ENCODE results near the gene PMS1.

PMS1 gene

DNA sequence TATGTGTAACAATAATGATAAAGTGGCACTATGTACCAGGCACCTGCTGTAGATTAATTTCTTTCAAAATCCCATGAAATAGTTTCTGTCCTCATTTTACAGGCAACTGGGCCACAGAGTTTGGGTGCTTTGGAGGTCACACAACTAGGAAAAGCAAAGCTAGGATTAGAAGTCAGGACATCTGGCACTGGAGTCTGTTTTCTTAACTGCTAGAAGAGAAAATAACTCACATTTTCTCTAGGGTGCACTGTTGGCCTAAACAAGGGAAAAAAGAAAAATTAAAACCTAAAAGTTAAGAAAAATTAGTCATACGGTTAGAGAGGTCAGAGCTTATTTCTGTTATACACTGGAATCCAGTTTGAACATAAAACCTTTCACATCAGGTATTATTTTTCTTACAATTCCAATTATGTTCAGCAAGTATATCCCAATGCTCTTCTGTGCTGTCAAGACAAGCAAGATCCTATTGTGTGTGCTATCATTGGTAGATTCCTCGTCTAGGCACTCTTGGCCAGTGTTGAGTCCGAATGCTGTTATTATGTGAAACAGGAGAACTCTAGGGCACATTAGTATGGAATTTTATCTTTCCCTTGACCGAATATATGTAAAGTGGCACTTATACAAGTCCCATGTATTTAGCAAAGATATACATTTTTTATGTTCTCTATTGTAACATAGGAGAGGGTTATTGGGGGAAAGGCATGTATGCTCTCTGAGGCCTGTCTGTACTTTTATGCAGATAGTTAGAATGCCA is 20.2 kb upstream of the PMS1 start:
- peaks cover 6 to 13% (median 8%) of the 10 kb centered on the region in 4 experiments for H3K36me3 ChIP-seq (ENCODE audit: control insufficient read depth in 4 of 4, insufficient read depth in 4 of 4, low read length in 3 of 4)
- peak in 2 of 3 donors; percentile 32 to 38 for DNase-seq
- 100% methylated on average over 1 of the region's 4 CpGs for WGBS (ENCODE audit: insufficient coverage)
- no peaks in the 10 kb centered on the region for H3K9me3 ChIP-seq (ENCODE audit: control extremely low read depth in 1 of 5, control insufficient read depth in 4 of 5, insufficient read depth in 2 of 5, low read depth in 1 of 5, low read length in 4 of 5)
- peak overlapping the region in 3 of 7 experiments; percentile 85 to 99 (median 97) for H3K4me3 ChIP-seq (ENCODE audit: control insufficient read depth in 1 of 7, extremely low read depth in 1 of 7, insufficient read depth in 4 of 7, low read depth in 2 of 7, low read length in 6 of 7)
- ChIA-PET POLR2A (interaction anchor here (2.1 kb wide), 1 partner anchor 20 kb away, joined by 14 read pairs; the partner anchor contains the start of genes ORMDL1 and PMS1), CTCF (interaction anchor here (0.6 to 5.3 kb wide), 8 partner anchors 9 to 114 kb away, joined by 3 to 49 read pairs (median 10); partner anchors contain the start of genes ANKAR and ASNSD1)
- H3K27ac ChIP-seq (ENCODE audit: insufficient read depth in 1 of 2, low read depth in 1 of 2, low read length in 2 of 2, poor library complexity in 1 of 2, severe bottlenecking in 2 of 2): peak overlapping the region; percentile 75 to 88
- no peaks in the 10 kb centered on the region for H3K27me3 ChIP-seq (replicated peaks in 2 of 5; ENCODE audit: control insufficient read depth in 4 of 5, insufficient read depth in 5 of 5, low read length in 4 of 5)
- H3K4me1 ChIP-seq (ENCODE audit: control extremely low read depth in 1 of 4, control insufficient read depth in 4 of 4, insufficient read depth in 4 of 4, low read length in 3 of 4): peaks cover 9 to 25% (median 16%) of the 10 kb centered on the region in 4 experiments

DNA sequence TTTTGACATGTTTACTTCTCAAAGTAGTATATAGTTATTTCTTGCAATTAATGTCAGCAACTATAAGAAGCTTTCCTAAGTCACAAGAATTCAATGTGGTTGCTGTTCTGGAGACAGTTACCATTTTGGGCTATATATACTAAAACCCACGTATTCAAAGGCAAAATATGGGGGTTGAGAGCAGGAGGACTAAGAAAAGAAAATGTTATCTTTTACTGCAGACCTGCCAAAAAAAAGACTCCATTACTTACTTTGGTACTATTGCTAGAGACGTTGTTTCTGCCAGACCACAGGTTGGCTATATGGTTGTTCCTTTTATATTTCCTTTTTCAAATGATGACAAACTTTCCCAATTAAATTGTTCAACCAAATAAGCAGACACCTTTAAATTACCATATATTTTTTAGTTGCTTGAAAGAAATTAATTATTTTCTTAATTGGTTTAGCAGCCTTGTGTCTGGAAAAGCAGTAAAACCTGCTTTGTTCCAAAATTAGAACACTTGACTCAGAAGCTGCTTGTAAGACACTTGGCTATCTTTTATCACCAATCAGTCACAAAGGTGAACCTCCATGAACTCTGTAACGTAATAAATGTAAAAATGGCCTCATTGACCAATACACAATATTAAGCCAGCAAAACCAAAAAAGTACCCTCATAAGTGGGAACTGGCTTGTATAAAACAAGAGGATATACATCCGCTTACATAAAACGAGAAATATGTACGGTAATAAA is 13.5 kb upstream of the PMS1 start:
- Histone ChIP-seq H3K36me3 (ENCODE audit: control insufficient read depth in 4 of 4, insufficient read depth in 4 of 4, low read length in 3 of 4) (peaks cover 25 to 46% (median 40%) of the 10 kb centered on the region in 4 experiments), H3K4me1 (ENCODE audit: control extremely low read depth in 1 of 4, control insufficient read depth in 4 of 4, insufficient read depth in 4 of 4, low read length in 3 of 4) (no peaks in the 10 kb centered on the region), H3K9me3 (ENCODE audit: control extremely low read depth in 1 of 5, control insufficient read depth in 4 of 5, insufficient read depth in 2 of 5, low read depth in 1 of 5, low read length in 4 of 5) (no peaks in the 10 kb centered on the region), H3K27ac (ENCODE audit: insufficient read depth in 1 of 2, low read depth in 1 of 2, low read length in 2 of 2, poor library complexity in 1 of 2, severe bottlenecking in 2 of 2) (peak overlapping the region in 1 of 2 experiments; percentile 50), H3K4me3 (ENCODE audit: control insufficient read depth in 1 of 7, extremely low read depth in 1 of 7, insufficient read depth in 4 of 7, low read depth in 2 of 7, low read length in 6 of 7) (no peak overlapping the region), H3K27me3 (replicated peaks in 2 of 5; ENCODE audit: control insufficient read depth in 4 of 5, insufficient read depth in 5 of 5, low read length in 4 of 5) (no peaks in the 10 kb centered on the region)
- 100% methylated on average over 1 of the region's 6 CpGs for WGBS (ENCODE audit: insufficient coverage)
- CTCF ChIA-PET: interaction anchor here (3.5 kb wide), 1 partner anchor 8 kb away, joined by 15 read pairs; the partner anchor contains the start of gene OSGEPL1
- POLR2A ChIA-PET: no interaction called here
- DNase-seq: no peak

DNA sequence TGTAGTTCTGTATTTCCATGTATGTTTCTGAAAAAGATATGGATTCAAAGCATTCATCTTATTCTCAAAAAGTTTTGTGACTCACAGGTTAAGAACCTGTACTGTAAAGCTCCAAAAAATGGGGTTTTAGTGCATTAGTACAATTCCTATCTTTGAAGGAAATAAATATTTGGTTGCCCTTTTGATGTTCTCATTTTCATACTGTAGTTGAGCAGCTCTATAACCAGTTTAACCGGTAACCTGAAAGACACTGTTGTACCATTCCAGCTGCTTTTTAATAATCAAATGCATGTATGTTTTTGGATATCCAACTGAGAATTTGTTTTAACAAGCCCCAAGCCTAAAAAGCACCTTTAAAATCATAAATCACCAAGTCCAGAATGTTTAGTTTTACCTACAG is 12.0 kb upstream of the PMS1 start:
- DNase-seq: no peak
- Histone ChIP-seq H3K4me3 (ENCODE audit: control insufficient read depth in 1 of 7, extremely low read depth in 1 of 7, insufficient read depth in 4 of 7, low read depth in 2 of 7, low read length in 6 of 7) (no peak overlapping the region), H3K36me3 (ENCODE audit: control insufficient read depth in 4 of 4, insufficient read depth in 4 of 4, low read length in 3 of 4) (peaks cover 17 to 49% (median 41%) of the 10 kb centered on the region in 4 experiments), H3K27me3 (replicated peaks in 2 of 5; ENCODE audit: control insufficient read depth in 4 of 5, insufficient read depth in 5 of 5, low read length in 4 of 5) (no peaks in the 10 kb centered on the region), H3K4me1 (ENCODE audit: control extremely low read depth in 1 of 4, control insufficient read depth in 4 of 4, insufficient read depth in 4 of 4, low read length in 3 of 4) (no peaks in the 10 kb centered on the region), H3K27ac (ENCODE audit: insufficient read depth in 1 of 2, low read depth in 1 of 2, low read length in 2 of 2, poor library complexity in 1 of 2, severe bottlenecking in 2 of 2) (no peak overlapping the region), H3K9me3 (ENCODE audit: control extremely low read depth in 1 of 5, control insufficient read depth in 4 of 5, insufficient read depth in 2 of 5, low read depth in 1 of 5, low read length in 4 of 5) (no peaks in the 10 kb centered on the region)
- ChIA-PET CTCF (interaction anchor here (0.6 to 3.5 kb wide), 4 partner anchors 9 to 1098 kb away, joined by 3 to 15 read pairs (median 3); partner anchors contain the start of gene OSGEPL1), POLR2A (no interaction called here)
- WGBS (ENCODE audit: insufficient coverage): 100% methylated on average over 1 of the region's 1 CpG

DNA sequence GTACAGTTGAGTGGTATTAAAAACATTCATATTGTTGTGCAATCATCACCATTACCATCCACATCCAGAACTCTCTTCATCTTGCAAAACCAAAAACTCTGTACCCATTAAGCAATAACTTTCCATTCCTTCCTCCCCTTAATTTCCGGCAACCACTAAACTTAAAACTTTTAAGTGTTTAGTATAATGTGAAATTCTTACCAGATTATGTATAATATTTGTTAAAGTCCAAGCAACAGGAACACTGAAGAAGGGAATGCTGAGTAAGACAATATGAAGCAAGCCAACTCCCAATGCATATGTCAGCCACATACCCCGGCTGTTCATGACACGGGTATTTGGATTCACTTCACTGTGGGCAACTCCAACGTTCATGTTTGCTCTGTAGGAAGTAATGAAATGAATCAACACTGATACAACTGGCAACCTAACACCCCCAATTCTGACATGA is 2.0 kb upstream of the PMS1 start:
- peak overlapping the region in 1 of 2 experiments; percentile 90 for H3K27ac ChIP-seq (ENCODE audit: insufficient read depth in 1 of 2, low read depth in 1 of 2, low read length in 2 of 2, poor library complexity in 1 of 2, severe bottlenecking in 2 of 2)
- 80% methylated on average over 3 of the region's 4 CpGs for WGBS (ENCODE audit: insufficient coverage)
- no peak for DNase-seq
- H3K36me3 ChIP-seq (ENCODE audit: control insufficient read depth in 4 of 4, insufficient read depth in 4 of 4, low read length in 3 of 4): peaks cover 14 to 32% (median 24%) of the 10 kb centered on the region in 4 experiments
- no peaks in the 10 kb centered on the region for H3K27me3 ChIP-seq (replicated peaks in 2 of 5; ENCODE audit: control insufficient read depth in 4 of 5, insufficient read depth in 5 of 5, low read length in 4 of 5)
- peaks cover 12 to 25% (median 19%) of the 10 kb centered on the region in 4 experiments for H3K4me1 ChIP-seq (ENCODE audit: control extremely low read depth in 1 of 4, control insufficient read depth in 4 of 4, insufficient read depth in 4 of 4, low read length in 3 of 4)
- POLR2A ChIA-PET: no interaction called here
- peak overlapping the region in 3 of 7 experiments; percentile 84 to 98 (median 91) for H3K4me3 ChIP-seq (ENCODE audit: control insufficient read depth in 1 of 7, extremely low read depth in 1 of 7, insufficient read depth in 4 of 7, low read depth in 2 of 7, low read length in 6 of 7)
- CTCF ChIA-PET: interaction anchor here (1.5 to 3.4 kb wide), 2 partner anchors 19 to 108 kb away, joined by 3 to 24 read pairs; partner anchors contain the start of genes ANKAR and OSGEPL1
- H3K9me3 ChIP-seq (ENCODE audit: control extremely low read depth in 1 of 5, control insufficient read depth in 4 of 5, insufficient read depth in 2 of 5, low read depth in 1 of 5, low read length in 4 of 5): no peaks in the 10 kb centered on the region

DNA sequence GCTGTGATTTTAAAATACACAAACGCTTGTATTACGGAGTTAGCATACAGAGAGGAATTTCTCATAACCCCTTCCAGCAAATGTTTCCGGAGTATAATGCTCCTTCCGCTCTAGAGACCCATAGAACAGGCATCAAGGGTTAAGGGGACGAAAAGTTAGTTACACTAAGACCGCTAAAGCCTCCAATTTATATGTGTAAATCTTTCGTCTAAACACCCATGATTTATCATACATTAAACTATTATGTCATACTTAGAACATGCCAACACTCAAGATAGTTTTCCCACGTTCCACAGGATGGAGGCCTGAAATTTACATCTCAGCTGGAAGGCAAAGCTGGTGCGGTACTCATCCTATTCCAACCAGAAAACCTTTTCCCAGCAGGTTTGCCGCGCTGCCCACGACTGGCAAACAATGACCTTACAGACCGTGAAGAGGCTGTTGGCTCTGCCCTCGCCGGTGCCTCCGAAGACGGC is 761 bp upstream of the PMS1 start:
- 0% methylated on average over 14 of the region's 17 CpGs for WGBS (ENCODE audit: insufficient coverage)
- H3K4me1 ChIP-seq (ENCODE audit: control extremely low read depth in 1 of 4, control insufficient read depth in 4 of 4, insufficient read depth in 4 of 4, low read length in 3 of 4): peaks cover 12 to 25% (median 19%) of the 10 kb centered on the region in 4 experiments
- H3K36me3 ChIP-seq (ENCODE audit: control insufficient read depth in 4 of 4, insufficient read depth in 4 of 4, low read length in 3 of 4): peaks cover 9 to 29% (median 19%) of the 10 kb centered on the region in 4 experiments
- ChIA-PET POLR2A (interaction anchor here (0.7 to 1.9 kb wide), 2 partner anchors 15 to 20 kb away, joined by 3 to 14 read pairs; partner anchors contain the start of gene OSGEPL1), CTCF (interaction anchor here (2.0 kb wide), 1 partner anchor 21 kb away, joined by 11 read pairs; the partner anchor contains the start of gene OSGEPL1)
- peak overlapping the region; percentile 78 to 90 for H3K27ac ChIP-seq (ENCODE audit: insufficient read depth in 1 of 2, low read depth in 1 of 2, low read length in 2 of 2, poor library complexity in 1 of 2, severe bottlenecking in 2 of 2)
- H3K9me3 ChIP-seq (ENCODE audit: control extremely low read depth in 1 of 5, control insufficient read depth in 4 of 5, insufficient read depth in 2 of 5, low read depth in 1 of 5, low read length in 4 of 5): no peaks in the 10 kb centered on the region
- DNase-seq: no peak
- no peaks in the 10 kb centered on the region for H3K27me3 ChIP-seq (replicated peaks in 2 of 5; ENCODE audit: control insufficient read depth in 4 of 5, insufficient read depth in 5 of 5, low read length in 4 of 5)
- peak overlapping the region; percentile 73 to 98 (median 90) for H3K4me3 ChIP-seq (ENCODE audit: control insufficient read depth in 1 of 7, extremely low read depth in 1 of 7, insufficient read depth in 4 of 7, low read depth in 2 of 7, low read length in 6 of 7)

DNA sequence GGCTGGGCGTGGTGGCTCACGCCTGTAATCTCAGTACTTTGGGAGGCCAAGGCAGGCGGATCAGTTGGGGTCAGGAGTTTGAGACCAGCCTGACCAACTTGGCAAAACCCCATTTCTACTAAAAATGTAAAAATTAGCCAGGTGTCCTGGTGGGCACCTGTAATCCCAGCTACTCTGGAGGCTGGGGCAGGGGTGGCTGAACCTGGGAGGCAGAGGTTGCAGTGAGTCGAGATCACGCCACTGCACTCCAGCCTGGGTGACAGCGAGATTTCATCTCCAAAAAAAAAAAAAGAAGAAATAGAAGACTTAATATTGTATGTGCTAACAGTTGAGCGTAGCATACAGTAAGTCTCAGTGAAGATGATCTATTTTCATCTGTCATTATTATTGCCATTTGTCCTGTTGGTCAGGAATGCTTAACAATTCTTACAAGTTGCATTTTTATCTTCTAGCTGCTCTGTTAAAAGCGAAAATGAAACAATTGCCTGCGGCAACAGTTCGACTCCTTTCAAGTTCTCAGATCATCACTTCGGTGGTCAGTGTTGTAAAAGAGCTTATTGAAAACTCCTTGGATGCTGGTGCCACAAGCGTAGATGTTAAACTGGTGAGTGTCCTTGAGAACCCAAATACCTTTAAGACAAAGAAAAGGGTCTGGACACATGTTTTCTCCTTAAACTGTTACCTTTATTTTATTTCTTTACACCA is 7.2 kb downstream of the PMS1 start:
- CTCF ChIA-PET: interaction anchor here (0.5 to 1.6 kb wide), 2 partner anchors 29 to 118 kb away, joined by 3 read pairs; no protein-coding TSS in a partner anchor
- Histone ChIP-seq H3K27ac (ENCODE audit: insufficient read depth in 1 of 2, low read depth in 1 of 2, low read length in 2 of 2, poor library complexity in 1 of 2, severe bottlenecking in 2 of 2) (no peak overlapping the region), H3K4me1 (ENCODE audit: control extremely low read depth in 1 of 4, control insufficient read depth in 4 of 4, insufficient read depth in 4 of 4, low read length in 3 of 4) (no peaks in the 10 kb centered on the region), H3K4me3 (ENCODE audit: control insufficient read depth in 1 of 7, extremely low read depth in 1 of 7, insufficient read depth in 4 of 7, low read depth in 2 of 7, low read length in 6 of 7) (no peak overlapping the region), H3K36me3 (ENCODE audit: control insufficient read depth in 4 of 4, insufficient read depth in 4 of 4, low read length in 3 of 4) (peaks cover 15 to 43% (median 27%) of the 10 kb centered on the region in 4 experiments), H3K9me3 (ENCODE audit: control extremely low read depth in 1 of 5, control insufficient read depth in 4 of 5, insufficient read depth in 2 of 5, low read depth in 1 of 5, low read length in 4 of 5) (no peaks in the 10 kb centered on the region), H3K27me3 (replicated peaks in 2 of 5; ENCODE audit: control insufficient read depth in 4 of 5, insufficient read depth in 5 of 5, low read length in 4 of 5) (no peaks in the 10 kb centered on the region)
- POLR2A ChIA-PET: no interaction called here
- no peak for DNase-seq
- 94% methylated on average over 8 of the region's 12 CpGs for WGBS (ENCODE audit: insufficient coverage)
